ENCODE data around the gene TBL1X.
A peak's percentile ranks its signal among the peaks of the same experiment; 100 is the strongest.

TBL1X gene

GRCh38 chrX:9781941-9782340 lies 317.1 kb downstream of the TBL1X start:
- Histone ChIP-seq H3K4me3 (ENCODE audit: low read depth in 1 of 2, low read length in 2 of 2) (no peak overlapping the region), H3K27ac (ENCODE audit: low read depth, low read length) (no peak overlapping the region), H3K27me3 (ENCODE audit: control insufficient read depth in 1 of 2, insufficient read depth in 2 of 2, low read length in 2 of 2) (no peaks in the 10 kb centered on the region), H3K9ac (ENCODE audit: low read depth in 1 of 2, low read length in 2 of 2) (no peak overlapping the region), H3K36me3 (ENCODE audit: control insufficient read depth in 1 of 2, insufficient read depth in 2 of 2, low read length in 2 of 2) (no peaks in the 10 kb centered on the region), H3K9me3 (ENCODE audit: control insufficient read depth in 1 of 2, low read length in 2 of 2) (no peaks in the 10 kb centered on the region), H3K4me1 (ENCODE audit: control insufficient read depth in 1 of 2, insufficient read depth in 2 of 2, low read length in 2 of 2) (no peaks in the 10 kb centered on the region)

DNA sequence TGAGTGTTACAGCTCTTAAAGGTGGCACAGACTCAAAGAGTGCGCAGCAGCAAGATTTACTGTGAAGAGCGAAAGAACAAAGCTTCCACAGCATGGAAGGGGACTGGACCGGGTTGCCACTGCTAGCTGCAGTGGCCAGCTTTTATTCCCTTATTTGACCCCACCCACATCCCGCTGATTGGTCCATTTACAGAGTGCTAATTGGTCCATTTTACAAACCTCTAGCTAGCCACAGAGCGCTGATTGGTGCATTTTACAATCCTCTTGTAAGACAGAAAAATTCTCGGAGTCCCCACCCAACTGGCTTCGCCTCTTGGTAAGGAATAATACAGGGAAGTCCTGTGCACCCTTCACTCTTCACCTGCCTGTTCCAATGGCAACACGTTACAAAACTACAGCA lies 319.5 kb downstream of the TBL1X start:
- Histone ChIP-seq H3K36me3 (ENCODE audit: control insufficient read depth in 1 of 2, insufficient read depth in 2 of 2, low read length in 2 of 2) (no peaks in the 10 kb centered on the region), H3K9me3 (ENCODE audit: control insufficient read depth in 1 of 2, low read length in 2 of 2) (no peaks in the 10 kb centered on the region), H3K27ac (ENCODE audit: low read depth, low read length) (no peak overlapping the region), H3K27me3 (ENCODE audit: control insufficient read depth in 1 of 2, insufficient read depth in 2 of 2, low read length in 2 of 2) (no peaks in the 10 kb centered on the region), H3K4me1 (ENCODE audit: control insufficient read depth in 1 of 2, insufficient read depth in 2 of 2, low read length in 2 of 2) (no peaks in the 10 kb centered on the region), H3K4me3 (ENCODE audit: low read depth in 1 of 2, low read length in 2 of 2) (no peak overlapping the region), H3K9ac (ENCODE audit: low read depth in 1 of 2, low read length in 2 of 2) (no peak overlapping the region)

GRCh38 chrX:9785254-9785943 lies 320.5 kb downstream of the TBL1X start:
- Histone ChIP-seq H3K4me3 (ENCODE audit: low read depth in 1 of 2, low read length in 2 of 2) (peak overlapping the region; percentile 47 to 55), H3K9ac (ENCODE audit: low read depth in 1 of 2, low read length in 2 of 2) (no peak overlapping the region), H3K4me1 (ENCODE audit: control insufficient read depth in 1 of 2, insufficient read depth in 2 of 2, low read length in 2 of 2) (no peaks in the 10 kb centered on the region), H3K27ac (ENCODE audit: low read depth, low read length) (no peak overlapping the region), H3K27me3 (ENCODE audit: control insufficient read depth in 1 of 2, insufficient read depth in 2 of 2, low read length in 2 of 2) (no peaks in the 10 kb centered on the region), H3K9me3 (ENCODE audit: control insufficient read depth in 1 of 2, low read length in 2 of 2) (no peaks in the 10 kb centered on the region), H3K36me3 (ENCODE audit: control insufficient read depth in 1 of 2, insufficient read depth in 2 of 2, low read length in 2 of 2) (no peaks in the 10 kb centered on the region)

DNA sequence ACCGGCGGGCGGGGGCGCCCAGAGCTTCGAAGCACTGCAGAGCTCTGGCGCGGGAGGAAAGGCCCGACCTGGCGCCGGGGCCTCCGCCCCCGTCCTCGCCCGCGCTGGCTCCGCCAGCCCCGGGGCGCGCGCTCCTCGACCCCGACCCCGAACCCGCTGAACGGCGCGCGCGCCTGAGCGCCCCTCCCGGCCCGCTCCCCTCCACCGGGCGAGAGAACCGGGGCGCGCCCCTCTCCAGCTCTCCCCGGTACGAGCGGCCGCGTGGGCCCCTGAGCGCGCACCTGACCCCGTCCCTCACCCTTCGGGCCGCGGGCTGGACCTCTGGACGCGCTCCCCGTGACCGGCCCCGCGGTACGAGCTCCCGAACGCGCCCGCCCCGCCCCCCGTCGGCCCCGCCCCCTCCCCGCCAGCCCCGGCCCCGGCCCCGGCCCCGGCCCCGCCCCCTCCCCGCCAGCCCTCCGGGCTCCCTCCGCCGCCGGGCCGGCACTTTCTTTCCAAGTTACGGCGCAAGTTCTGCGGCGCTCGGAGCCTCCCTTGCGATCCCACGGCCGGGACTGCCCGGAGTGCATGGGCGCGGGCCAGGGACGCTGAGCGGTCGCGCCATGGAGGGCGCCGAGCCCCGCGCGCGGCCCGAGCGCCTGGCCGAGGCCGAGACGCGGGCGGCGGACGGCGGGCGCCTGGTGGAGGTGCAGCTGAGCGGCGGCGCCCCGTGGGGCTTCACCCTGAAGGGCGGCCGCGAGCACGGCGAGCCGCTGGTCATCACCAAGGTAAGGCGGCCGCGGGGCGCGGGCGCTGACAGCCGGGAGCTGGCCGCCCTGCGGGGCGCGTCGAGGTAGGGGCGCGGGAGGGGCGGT lies 321.3 kb downstream of the TBL1X start, which contains the start of gene SHROOM2:
Gene SHROOM2, plus strand, starts transcription at position 486 of the 854 bp plus-strand sequence. Its CDS starts 117 bp downstream, at position 603.
- peak within 1 kb of the TSS; percentile 47 to 63 for H3K4me3 ChIP-seq (ENCODE audit: low read depth in 1 of 2, low read length in 2 of 2)
- H3K36me3 ChIP-seq (ENCODE audit: control insufficient read depth in 1 of 2, insufficient read depth in 2 of 2, low read length in 2 of 2), result no peaks in the 10 kb centered on the region
- no peaks in the 10 kb centered on the region for H3K27me3 ChIP-seq (ENCODE audit: control insufficient read depth in 1 of 2, insufficient read depth in 2 of 2, low read length in 2 of 2)
- H3K27ac ChIP-seq (ENCODE audit: low read depth, low read length), result no peak within 1 kb of the TSS
- no peaks in the 10 kb centered on the region for H3K4me1 ChIP-seq (ENCODE audit: control insufficient read depth in 1 of 2, insufficient read depth in 2 of 2, low read length in 2 of 2)
- H3K9ac ChIP-seq (ENCODE audit: low read depth in 1 of 2, low read length in 2 of 2), result no peak within 1 kb of the TSS
- H3K9me3 ChIP-seq (ENCODE audit: control insufficient read depth in 1 of 2, low read length in 2 of 2), result no peaks in the 10 kb centered on the region

GRCh38 chrX:9786798-9787635 lies 322.2 kb downstream of the TBL1X start:
- Histone ChIP-seq H3K9me3 (ENCODE audit: control insufficient read depth in 1 of 2, low read length in 2 of 2) (no peaks in the 10 kb centered on the region), H3K27me3 (ENCODE audit: control insufficient read depth in 1 of 2, insufficient read depth in 2 of 2, low read length in 2 of 2) (no peaks in the 10 kb centered on the region), H3K36me3 (ENCODE audit: control insufficient read depth in 1 of 2, insufficient read depth in 2 of 2, low read length in 2 of 2) (no peaks in the 10 kb centered on the region), H3K9ac (ENCODE audit: low read depth in 1 of 2, low read length in 2 of 2) (no peak overlapping the region), H3K27ac (ENCODE audit: low read depth, low read length) (no peak overlapping the region), H3K4me3 (ENCODE audit: low read depth in 1 of 2, low read length in 2 of 2) (peak overlapping the region; percentile 47 to 63), H3K4me1 (ENCODE audit: control insufficient read depth in 1 of 2, insufficient read depth in 2 of 2, low read length in 2 of 2) (no peaks in the 10 kb centered on the region)

DNA sequence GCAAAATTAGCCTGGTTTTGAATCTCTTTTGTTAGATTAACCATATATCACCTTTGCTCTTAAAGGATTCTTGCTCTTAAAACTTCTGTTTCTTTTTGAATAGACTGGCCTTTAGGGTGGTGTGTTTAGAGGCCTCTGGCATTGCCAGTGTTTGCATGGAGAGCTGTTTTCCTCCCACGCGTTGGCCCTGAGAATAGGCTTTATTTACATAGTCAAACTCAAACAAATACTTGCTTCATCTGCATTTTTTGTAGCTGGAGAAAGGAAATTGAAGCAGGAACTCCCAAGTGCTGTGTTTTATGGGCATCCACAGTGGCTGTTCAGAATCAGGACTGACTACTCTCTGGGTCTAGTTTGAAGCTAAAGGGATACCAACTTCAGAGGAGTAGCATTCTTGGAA lies 324.1 kb downstream of the TBL1X start:
- Histone ChIP-seq H3K9ac (ENCODE audit: low read depth in 1 of 2, low read length in 2 of 2) (no peak overlapping the region), H3K4me1 (ENCODE audit: control insufficient read depth in 1 of 2, insufficient read depth in 2 of 2, low read length in 2 of 2) (no peaks in the 10 kb centered on the region), H3K4me3 (ENCODE audit: low read depth in 1 of 2, low read length in 2 of 2) (no peak overlapping the region), H3K27me3 (ENCODE audit: control insufficient read depth in 1 of 2, insufficient read depth in 2 of 2, low read length in 2 of 2) (no peaks in the 10 kb centered on the region), H3K9me3 (ENCODE audit: control insufficient read depth in 1 of 2, low read length in 2 of 2) (no peaks in the 10 kb centered on the region), H3K36me3 (ENCODE audit: control insufficient read depth in 1 of 2, insufficient read depth in 2 of 2, low read length in 2 of 2) (no peaks in the 10 kb centered on the region), H3K27ac (ENCODE audit: low read depth, low read length) (no peak overlapping the region)

DNA sequence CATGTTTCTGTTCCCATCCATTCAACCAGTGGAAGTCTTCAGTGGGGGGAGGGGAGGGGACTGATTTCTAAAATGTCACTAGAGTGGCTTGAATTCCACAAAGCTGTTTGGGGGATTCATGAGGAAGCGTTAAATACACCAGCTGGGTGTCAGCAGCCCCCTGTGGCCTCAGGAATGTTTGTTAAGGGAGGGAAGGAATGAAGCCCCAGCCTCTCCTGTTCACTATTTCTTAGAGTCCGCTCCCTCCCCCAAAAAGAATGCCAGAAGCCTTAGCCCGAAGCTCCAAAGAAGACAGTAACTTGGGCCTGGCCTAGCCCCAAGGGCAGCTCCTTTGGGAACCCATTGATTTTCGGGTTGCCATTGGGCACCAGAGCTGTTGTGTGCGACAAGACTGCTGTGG lies 324.7 kb downstream of the TBL1X start:
- Histone ChIP-seq H3K27me3 (ENCODE audit: control insufficient read depth in 1 of 2, insufficient read depth in 2 of 2, low read length in 2 of 2) (no peaks in the 10 kb centered on the region), H3K4me1 (ENCODE audit: control insufficient read depth in 1 of 2, insufficient read depth in 2 of 2, low read length in 2 of 2) (no peaks in the 10 kb centered on the region), H3K27ac (ENCODE audit: low read depth, low read length) (no peak overlapping the region), H3K9me3 (ENCODE audit: control insufficient read depth in 1 of 2, low read length in 2 of 2) (no peaks in the 10 kb centered on the region), H3K9ac (ENCODE audit: low read depth in 1 of 2, low read length in 2 of 2) (no peak overlapping the region), H3K36me3 (ENCODE audit: control insufficient read depth in 1 of 2, insufficient read depth in 2 of 2, low read length in 2 of 2) (no peaks in the 10 kb centered on the region), H3K4me3 (ENCODE audit: low read depth in 1 of 2, low read length in 2 of 2) (no peak overlapping the region)

Measured in duodenal mucosa (tissue), 2 donors.